ENCODE results near the gene DIAPH2.

DNA sequence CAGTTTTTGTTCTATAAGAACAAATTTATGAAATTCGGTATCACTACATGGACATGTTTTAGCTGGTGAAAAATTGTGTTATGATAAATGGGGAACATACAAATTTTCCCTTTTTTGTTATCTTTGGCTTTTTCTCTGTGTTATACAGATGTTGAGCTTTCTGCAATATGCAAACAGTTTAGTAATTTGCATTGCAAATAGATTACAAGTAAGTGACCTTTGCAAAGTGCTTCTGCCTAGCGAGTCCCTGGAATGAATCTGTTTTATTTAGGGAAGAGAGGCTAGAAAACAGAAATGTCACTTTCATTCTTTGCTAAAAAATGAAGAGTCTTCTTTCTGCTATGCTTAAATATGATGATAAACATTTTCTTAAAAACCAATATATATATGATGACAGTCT is 660.1 kb downstream of the DIAPH2 start:
- TF ChIP-seq CTCF (IDR thresholded peaks at IDR 0.05; ENCODE audit: low read length), result no peak
- TF ChIP-seq EZH2 (optimal IDR thresholded peaks at IDR 0.05; ENCODE audit: low read depth, low read length), result no peak
